Measurements from ENCODE around the gene CR1.

DNA sequence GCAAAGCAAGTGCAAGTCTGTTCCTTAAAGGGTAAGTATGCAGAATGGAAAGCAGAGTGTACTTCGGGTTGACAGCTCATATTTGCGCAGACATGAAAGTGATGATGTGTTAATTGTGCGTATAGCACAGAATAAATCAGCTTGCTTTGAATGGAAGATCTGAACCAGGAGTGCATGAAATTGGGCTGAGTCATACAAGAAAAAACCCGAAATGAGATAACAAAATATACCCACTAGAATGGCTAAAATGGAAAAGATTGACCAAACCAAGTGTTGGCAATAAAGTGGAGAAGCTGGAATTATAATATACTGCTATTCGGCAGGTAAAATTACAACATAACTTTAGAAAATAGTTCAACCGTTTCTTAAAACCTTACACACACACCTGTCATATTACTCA is 177.4 kb downstream of the CR1 start:
- TF ChIP-seq, protein P1, sequence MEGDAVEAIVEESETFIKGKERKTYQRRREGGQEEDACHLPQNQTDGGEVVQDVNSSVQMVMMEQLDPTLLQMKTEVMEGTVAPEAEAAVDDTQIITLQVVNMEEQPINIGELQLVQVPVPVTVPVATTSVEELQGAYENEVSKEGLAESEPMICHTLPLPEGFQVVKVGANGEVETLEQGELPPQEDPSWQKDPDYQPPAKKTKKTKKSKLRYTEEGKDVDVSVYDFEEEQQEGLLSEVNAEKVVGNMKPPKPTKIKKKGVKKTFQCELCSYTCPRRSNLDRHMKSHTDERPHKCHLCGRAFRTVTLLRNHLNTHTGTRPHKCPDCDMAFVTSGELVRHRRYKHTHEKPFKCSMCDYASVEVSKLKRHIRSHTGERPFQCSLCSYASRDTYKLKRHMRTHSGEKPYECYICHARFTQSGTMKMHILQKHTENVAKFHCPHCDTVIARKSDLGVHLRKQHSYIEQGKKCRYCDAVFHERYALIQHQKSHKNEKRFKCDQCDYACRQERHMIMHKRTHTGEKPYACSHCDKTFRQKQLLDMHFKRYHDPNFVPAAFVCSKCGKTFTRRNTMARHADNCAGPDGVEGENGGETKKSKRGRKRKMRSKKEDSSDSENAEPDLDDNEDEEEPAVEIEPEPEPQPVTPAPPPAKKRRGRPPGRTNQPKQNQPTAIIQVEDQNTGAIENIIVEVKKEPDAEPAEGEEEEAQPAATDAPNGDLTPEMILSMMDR (IDR thresholded peaks at IDR 0.05; ENCODE audit: poor library complexity): no peak
- TF ChIP-seq EZH2 (IDR thresholded peaks at IDR 0.05; ENCODE audit: borderline replicate concordance): no peak
- TF ChIP-seq EZH2phosphoT487 (IDR thresholded peaks at IDR 0.05; ENCODE audit: low read depth, severe bottlenecking, unreplicated experiment): no peak

Data from hepatocyte (in vitro differentiated cells).